GM10248 (cell line): ENCODE measurements around the gene NFKBIE.

Source experiments
- CTCF ChIA-PET: fragments of 300-600 bp; sonication (Branson Sonifier 250); formaldehyde crosslinking; extraction: SDS; loops from one replicate; lab custom pipeline; 2021; ENCODE audit warnings: antibody characterized with exemption; lab: Yijun Ruan, JAX
- POLR2A ChIA-PET: fragments of 350-650 bp; sonication (Branson Sonifier 250); formaldehyde crosslinking; extraction: SDS; loops from one replicate; lab custom pipeline; 2020; ENCODE audit warnings: antibody characterized with exemption; lab: Yijun Ruan, JAX
- DNase-seq: peaks from one replicate; pipeline ENCODE4 v3.0.0; 2012; ENCODE audit errors: extremely low spot score
- CTCF ChIP-seq: IDR thresholded peaks from 2 replicates; pipeline ENCODE4 v1.5.1; 2012; ENCODE audit warnings: mild to moderate bottlenecking, low read depth; ENCODE audit errors: extremely low read depth, missing control alignments, control extremely low read depth

The NFKBIE gene

GRCh38 chr6:44230034-44230675 lies 35.2 kb downstream of the NFKBIE start:
- DNase-seq: peak; percentile 4
- TF ChIP-seq CTCF: no peak
- POLR2A ChIA-PET: interaction anchor here (1.3 kb wide), 1 partner anchor 16 kb away, joined by 5 read pairs; no protein-coding TSS in a partner anchor
- CTCF ChIA-PET: interaction anchor here (0.8 to 6.2 kb wide), 5 partner anchors 9 to 506 kb away, joined by 3 to 56 read pairs (median 4); partner anchors contain the start of gene HSP90AB1

GRCh38 chr6:44229376-44230033 lies 35.8 kb downstream of the NFKBIE start:
- DNase-seq: peak; percentile 4
- ChIA-PET CTCF (interaction anchor here (0.8 to 2.5 kb wide), 5 partner anchors 8 to 505 kb away, joined by 3 to 7 read pairs (median 4); no protein-coding TSS in a partner anchor), POLR2A (interaction anchor here (1.3 kb wide), 1 partner anchor 16 kb away, joined by 5 read pairs; no protein-coding TSS in a partner anchor)
- no peak for TF ChIP-seq CTCF

GRCh38 chr6:44228836-44229235 lies 36.5 kb downstream of the NFKBIE start:
- TF ChIP-seq CTCF: no peak
- ChIA-PET POLR2A (no interaction called here), CTCF (interaction anchor here (0.9 to 2.5 kb wide), 3 partner anchors 14 to 56 kb away, joined by 3 to 8 read pairs (median 7); no protein-coding TSS in a partner anchor)
- peak; percentile 2 for DNase-seq

- ChIA-PET CTCF (interaction anchor here (0.9 to 2.5 kb wide), 6 partner anchors 9 to 459 kb away, joined by 3 to 12 read pairs (median 6); partner anchors contain the start of gene AARS2), POLR2A (interaction anchor here (0.7 kb wide), 1 partner anchor 18 kb away, joined by 4 read pairs; the partner anchor contains the start of gene HSP90AB1)
- TF ChIP-seq CTCF: no peak
- DNase-seq: no peak
These were observed 36.9 kb downstream of the NFKBIE start for GRCh38 chr6:44228433-44228832.

- DNase-seq: no peak
- ChIA-PET POLR2A (interaction anchor here (0.7 kb wide), 1 partner anchor 19 kb away, joined by 4 read pairs; the partner anchor contains the start of gene HSP90AB1), CTCF (interaction anchor here (0.9 to 2.5 kb wide), 8 partner anchors 10 to 459 kb away, joined by 3 to 12 read pairs (median 4); partner anchors contain the start of genes AARS2 and MYMX)
- no peak for TF ChIP-seq CTCF
These were observed 37.3 kb downstream of the NFKBIE start for GRCh38 chr6:44228031-44228430.

GRCh38 chr6:44227148-44227793 lies 38.1 kb downstream of the NFKBIE start:
- ChIA-PET POLR2A (no interaction called here), CTCF (interaction anchor here (0.9 to 2.5 kb wide), 7 partner anchors 11 to 458 kb away, joined by 3 to 12 read pairs (median 5); partner anchors contain the start of genes AARS2 and MYMX)
- no peak for DNase-seq
- TF ChIP-seq CTCF: no peak
